Measurements from ENCODE around the gene PLD3.
"Not testable (repeated sequence)": the region's sequence is repeated elsewhere in the genome, so short reads cannot be mapped to it uniquely, and the experiment has no call there.

The PLD3 gene

DNA sequence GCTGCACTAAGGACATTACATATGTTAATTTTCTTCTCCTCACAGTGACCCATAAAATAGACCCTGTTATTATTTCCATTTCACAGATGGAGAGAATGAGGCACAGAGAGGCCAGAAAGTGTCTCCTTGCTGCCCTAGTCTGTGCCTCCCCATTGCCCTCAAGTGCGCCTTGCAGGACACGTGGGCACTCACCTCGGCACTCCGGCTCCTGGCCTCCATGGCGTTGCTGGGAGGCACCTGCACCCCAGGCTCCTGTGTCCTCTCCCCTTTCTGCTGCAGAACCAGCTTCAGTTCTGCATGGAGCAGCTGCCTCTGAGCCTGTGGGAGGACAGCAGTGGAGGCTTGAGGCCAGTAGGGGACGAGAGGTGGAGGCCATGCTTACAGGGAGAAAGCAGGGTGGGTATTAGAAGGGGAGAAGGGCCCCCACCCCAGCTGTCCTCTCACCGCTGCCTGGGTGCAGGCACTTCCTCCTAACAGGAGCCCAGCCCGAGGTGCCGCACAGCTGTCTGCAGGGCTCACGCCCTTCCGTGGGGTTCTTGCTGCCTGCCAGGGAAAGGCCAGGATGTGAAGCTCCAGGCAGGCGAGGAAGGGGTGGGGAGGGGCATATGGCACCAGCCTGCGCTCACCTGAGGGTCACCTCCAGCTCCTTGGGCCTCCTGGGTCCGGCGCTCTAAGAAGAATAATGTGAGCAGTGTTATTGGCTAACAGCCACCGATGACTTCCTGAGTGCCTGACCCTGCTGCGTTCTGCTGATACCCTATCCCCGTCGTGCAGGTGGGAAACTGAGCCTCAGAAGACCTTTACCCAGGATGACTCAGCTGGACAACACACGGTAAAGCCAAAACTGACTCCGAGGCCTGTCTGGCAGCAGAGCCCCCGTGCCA is 59.5 kb downstream of the PLD3 start:
- peaks cover 10% of the 10 kb centered on the region for H3F3A ChIP-seq (ENCODE audit: control insufficient read depth, insufficient read depth)
- no peaks in the 10 kb centered on the region for H3K36me3 ChIP-seq (ENCODE audit: control insufficient read depth, low read length)
- H3K27ac ChIP-seq (ENCODE audit: low read depth, low read length): no peak overlapping the region
- H3K27me3 ChIP-seq (ENCODE audit: control insufficient read depth, low read length): no peaks in the 10 kb centered on the region
- no peaks in the 10 kb centered on the region for H3K9me2 ChIP-seq (replicated peaks; ENCODE audit: control insufficient read depth, low read length)
- TF ChIP-seq EZH2phosphoT487 (IDR thresholded peaks at IDR 0.05; ENCODE audit: borderline replicate concordance, low read length): no peak
- TF ChIP-seq, protein P1, sequence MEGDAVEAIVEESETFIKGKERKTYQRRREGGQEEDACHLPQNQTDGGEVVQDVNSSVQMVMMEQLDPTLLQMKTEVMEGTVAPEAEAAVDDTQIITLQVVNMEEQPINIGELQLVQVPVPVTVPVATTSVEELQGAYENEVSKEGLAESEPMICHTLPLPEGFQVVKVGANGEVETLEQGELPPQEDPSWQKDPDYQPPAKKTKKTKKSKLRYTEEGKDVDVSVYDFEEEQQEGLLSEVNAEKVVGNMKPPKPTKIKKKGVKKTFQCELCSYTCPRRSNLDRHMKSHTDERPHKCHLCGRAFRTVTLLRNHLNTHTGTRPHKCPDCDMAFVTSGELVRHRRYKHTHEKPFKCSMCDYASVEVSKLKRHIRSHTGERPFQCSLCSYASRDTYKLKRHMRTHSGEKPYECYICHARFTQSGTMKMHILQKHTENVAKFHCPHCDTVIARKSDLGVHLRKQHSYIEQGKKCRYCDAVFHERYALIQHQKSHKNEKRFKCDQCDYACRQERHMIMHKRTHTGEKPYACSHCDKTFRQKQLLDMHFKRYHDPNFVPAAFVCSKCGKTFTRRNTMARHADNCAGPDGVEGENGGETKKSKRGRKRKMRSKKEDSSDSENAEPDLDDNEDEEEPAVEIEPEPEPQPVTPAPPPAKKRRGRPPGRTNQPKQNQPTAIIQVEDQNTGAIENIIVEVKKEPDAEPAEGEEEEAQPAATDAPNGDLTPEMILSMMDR (IDR thresholded peaks at IDR 0.05; ENCODE audit: low read depth, low read length, poor library complexity, severe bottlenecking): no peak
- H3K4me3 ChIP-seq (ENCODE audit: low read length): no peak overlapping the region
- no peaks in the 10 kb centered on the region for H3K79me2 ChIP-seq (ENCODE audit: control insufficient read depth, low read length)
- no peaks in the 10 kb centered on the region for H3K9me3 ChIP-seq (ENCODE audit: control insufficient read depth, insufficient read depth, low read length)
- peaks cover 59% of the 10 kb centered on the region for H3K4me1 ChIP-seq (ENCODE audit: control insufficient read depth, low read length)
- no peaks in the 10 kb centered on the region for H4K20me1 ChIP-seq (ENCODE audit: control insufficient read depth, insufficient read depth, low read depth, low read length)
- peak overlapping the region; percentile 43 for H3K4me2 ChIP-seq (ENCODE audit: low read length)

DNA sequence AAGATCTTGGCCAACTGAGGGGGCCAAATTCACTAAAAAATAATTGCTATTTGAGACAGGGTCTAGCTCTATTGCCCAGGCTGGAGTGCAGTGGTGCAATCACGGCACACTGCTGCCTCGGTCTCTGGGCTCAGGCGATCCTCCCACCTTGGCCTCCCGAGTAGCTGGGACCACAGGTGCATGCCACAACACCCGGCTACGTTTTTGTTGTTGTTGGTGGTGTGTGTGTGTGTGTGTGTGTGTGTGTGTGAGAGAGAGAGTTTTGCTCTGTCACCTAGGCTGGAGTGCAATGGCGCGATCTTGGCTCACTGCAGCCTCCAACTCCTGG is 60.1 kb downstream of the PLD3 start:
- Histone ChIP-seq H3K4me1 (ENCODE audit: control insufficient read depth, low read length) (peaks cover 59% of the 10 kb centered on the region), H3K4me2 (ENCODE audit: low read length) (peak overlapping the region; percentile 43), H3F3A (ENCODE audit: control insufficient read depth, insufficient read depth) (peaks cover 10% of the 10 kb centered on the region)
- not testable (repeated sequence) for H3K79me2 ChIP-seq (ENCODE audit: control insufficient read depth, low read length); H4K20me1 ChIP-seq (ENCODE audit: control insufficient read depth, insufficient read depth, low read depth, low read length); H3K9me3 ChIP-seq (ENCODE audit: control insufficient read depth, insufficient read depth, low read length); H3K9me2 ChIP-seq (replicated peaks; ENCODE audit: control insufficient read depth, low read length); H3K4me3 ChIP-seq (ENCODE audit: low read length); H3K27me3 ChIP-seq (ENCODE audit: control insufficient read depth, low read length); H3K36me3 ChIP-seq (ENCODE audit: control insufficient read depth, low read length); H3K27ac ChIP-seq (ENCODE audit: low read depth, low read length)

DNA sequence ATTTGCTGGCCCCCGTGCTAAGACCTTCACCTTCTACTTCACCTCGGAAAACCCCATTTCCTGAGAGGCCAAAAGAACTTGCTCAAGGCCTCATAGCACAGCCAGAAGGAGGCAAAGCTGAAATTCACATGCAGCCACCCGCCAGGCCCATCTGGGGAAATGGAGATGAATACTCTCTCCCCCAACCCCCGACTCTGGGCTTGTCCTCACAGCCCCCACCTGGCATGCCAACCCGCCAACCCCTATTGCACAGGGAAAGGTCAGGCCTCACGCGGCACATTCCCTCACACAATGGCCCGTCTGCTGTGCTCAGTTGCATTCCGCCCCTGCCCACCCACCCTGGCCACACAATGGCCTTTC is 61.5 kb downstream of the PLD3 start:
- Histone ChIP-seq H3K4me1 (ENCODE audit: control insufficient read depth, low read length) (peaks cover 54% of the 10 kb centered on the region), H3K36me3 (ENCODE audit: control insufficient read depth, low read length) (no peaks in the 10 kb centered on the region), H3K4me2 (ENCODE audit: low read length) (peak overlapping the region; percentile 66), H4K20me1 (ENCODE audit: control insufficient read depth, insufficient read depth, low read depth, low read length) (no peaks in the 10 kb centered on the region), H3K79me2 (ENCODE audit: control insufficient read depth, low read length) (no peaks in the 10 kb centered on the region), H3K27ac (ENCODE audit: low read depth, low read length) (peak overlapping the region; percentile 77), H3K9me2 (replicated peaks; ENCODE audit: control insufficient read depth, low read length) (no peaks in the 10 kb centered on the region), H3F3A (ENCODE audit: control insufficient read depth, insufficient read depth) (peaks cover 10% of the 10 kb centered on the region), H3K27me3 (ENCODE audit: control insufficient read depth, low read length) (no peaks in the 10 kb centered on the region), H3K4me3 (ENCODE audit: low read length) (peak overlapping the region; percentile 46), H3K9me3 (ENCODE audit: control insufficient read depth, insufficient read depth, low read length) (no peaks in the 10 kb centered on the region)
- TF ChIP-seq, protein P1 (IDR thresholded peaks at IDR 0.05; ENCODE audit: low read depth, low read length, poor library complexity, severe bottlenecking): no peak
- TF ChIP-seq EZH2phosphoT487 (IDR thresholded peaks at IDR 0.05; ENCODE audit: borderline replicate concordance, low read length): no peak

DNA sequence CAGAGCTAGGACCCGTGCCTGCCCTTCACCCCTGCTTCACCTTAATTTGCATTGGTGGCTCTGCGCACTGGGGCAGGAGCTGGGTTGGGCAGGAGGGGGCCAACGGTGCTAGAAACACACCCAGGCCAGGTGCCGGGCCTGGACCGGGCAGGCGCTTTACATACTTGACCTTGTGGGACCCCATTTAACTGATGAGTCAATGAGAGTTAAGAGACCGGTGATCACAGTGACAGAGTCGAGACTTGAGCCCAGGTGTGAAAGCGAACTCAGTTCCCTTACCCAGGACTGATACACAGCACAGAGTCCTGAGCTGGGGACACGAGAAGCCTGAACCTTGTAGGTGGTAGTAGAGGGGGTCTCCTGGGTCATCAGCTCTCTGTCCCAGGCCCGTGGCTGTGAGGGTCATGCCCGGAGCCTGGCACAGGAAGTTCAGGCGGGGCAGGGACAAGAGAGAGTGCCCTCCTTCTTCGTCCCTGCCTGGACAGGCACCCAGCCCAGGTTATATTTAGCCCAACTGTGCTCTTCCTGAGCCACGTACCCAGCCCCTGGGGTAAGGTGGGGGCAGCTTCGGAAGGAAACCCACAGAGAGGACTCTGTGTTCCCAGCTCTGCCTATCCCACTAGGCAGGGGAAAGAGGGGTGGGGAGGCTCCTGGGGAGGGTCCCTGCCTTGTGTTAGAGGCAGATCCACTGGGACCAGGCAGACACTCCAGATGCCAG is 62.8 kb downstream of the PLD3 start:
- Histone ChIP-seq H3F3A (ENCODE audit: control insufficient read depth, insufficient read depth) (peaks cover 10% of the 10 kb centered on the region), H3K27me3 (ENCODE audit: control insufficient read depth, low read length) (no peaks in the 10 kb centered on the region), H3K4me3 (ENCODE audit: low read length) (peak overlapping the region; percentile 33), H3K9me2 (replicated peaks; ENCODE audit: control insufficient read depth, low read length) (no peaks in the 10 kb centered on the region), H3K27ac (ENCODE audit: low read depth, low read length) (peak overlapping the region; percentile 77), H4K20me1 (ENCODE audit: control insufficient read depth, insufficient read depth, low read depth, low read length) (no peaks in the 10 kb centered on the region), H3K4me2 (ENCODE audit: low read length) (peak overlapping the region; percentile 66), H3K4me1 (ENCODE audit: control insufficient read depth, low read length) (peaks cover 62% of the 10 kb centered on the region), H3K9me3 (ENCODE audit: control insufficient read depth, insufficient read depth, low read length) (no peaks in the 10 kb centered on the region), H3K79me2 (ENCODE audit: control insufficient read depth, low read length) (no peaks in the 10 kb centered on the region), H3K36me3 (ENCODE audit: control insufficient read depth, low read length) (no peaks in the 10 kb centered on the region)
- no peak for TF ChIP-seq EZH2phosphoT487 (IDR thresholded peaks at IDR 0.05; ENCODE audit: borderline replicate concordance, low read length)
- TF ChIP-seq, protein P1 (IDR thresholded peaks at IDR 0.05; ENCODE audit: low read depth, low read length, poor library complexity, severe bottlenecking): no peak
